ENCODE measurements around the gene CD300LG.

CD300LG gene

GRCh38 chr17:43911904-43912303 lies 64.9 kb downstream of the CD300LG start:
- no peak for DNase-seq

- no peak for DNase-seq
Measured at GRCh38 chr17:43912635-43913304, 65.8 kb downstream of the CD300LG start.
